ENCODE data around the gene CELF3. TPM values are rescaled to one million over a fixed set of nuclear protein-coding genes. Genes with fewer than 3 reads are reported as not detected.

CELF3 gene
- total RNA-seq, 1 experiment from 2014 or later: not detected

Small RNA genes lying within 50 kb of the gene (small RNA-seq; reads per million reads assigned to genes)
- 0 reads per million in 2 experiments for gene RNU6-662P

Other genes with a start within 250 kb of the CELF3 start
- gene CGN, start 205.4 kb downstream of the CELF3 start, total RNA-seq (2014; rRNA removed; shearing (Covaris generic)): 0.02 TPM in 1 of 2 replicates, not detected in the other
- 17.1 and 17.2 TPM in 2 replicates for gene TUFT1, start 176.5 kb downstream of the CELF3 start, total RNA-seq (2014; rRNA removed; shearing (Covaris generic))
- 29.6 and 32.2 TPM in 2 replicates for gene SNX27, start 104.8 kb downstream of the CELF3 start, total RNA-seq (2014; rRNA removed; shearing (Covaris generic))
- gene RIIAD1, start 4.7 kb upstream of the CELF3 start, total RNA-seq (2014; rRNA removed; shearing (Covaris generic)): not detected in 2 replicates
- 157 and 173 TPM in 2 replicates for gene MRPL9, start 46.7 kb upstream of the CELF3 start, total RNA-seq (2014; rRNA removed; shearing (Covaris generic))
- gene TDRKH, start 73.7 kb upstream of the CELF3 start, total RNA-seq (2014; rRNA removed; shearing (Covaris generic)): 7.1 and 10.9 TPM in 2 replicates
- gene LINGO4, start 88.6 kb upstream of the CELF3 start, total RNA-seq (2014; rRNA removed; shearing (Covaris generic)): not detected in 2 replicates
- gene RORC, start 115.0 kb upstream of the CELF3 start, total RNA-seq (2014; rRNA removed; shearing (Covaris generic)): 0.10 TPM in 1 of 2 replicates, not detected in the other
- gene C2CD4D, start 123.0 kb upstream of the CELF3 start, total RNA-seq (2014; rRNA removed; shearing (Covaris generic)): not detected in 2 replicates
- gene THEM5, start 136.9 kb upstream of the CELF3 start, total RNA-seq (2014; rRNA removed; shearing (Covaris generic)): not detected in 2 replicates
- 31.3 and 39.7 TPM in 2 replicates for gene THEM4, start 192.7 kb upstream of the CELF3 start, total RNA-seq (2014; rRNA removed; shearing (Covaris generic))